ENCODE measurements around the gene F2RL2. TPM values are rescaled to one million over a fixed set of nuclear protein-coding genes. Genes with fewer than 3 reads are reported as not detected.

Gene F2RL2
- polyA plus RNA-seq, 1 donor: 5.4 TPM

DNA sequence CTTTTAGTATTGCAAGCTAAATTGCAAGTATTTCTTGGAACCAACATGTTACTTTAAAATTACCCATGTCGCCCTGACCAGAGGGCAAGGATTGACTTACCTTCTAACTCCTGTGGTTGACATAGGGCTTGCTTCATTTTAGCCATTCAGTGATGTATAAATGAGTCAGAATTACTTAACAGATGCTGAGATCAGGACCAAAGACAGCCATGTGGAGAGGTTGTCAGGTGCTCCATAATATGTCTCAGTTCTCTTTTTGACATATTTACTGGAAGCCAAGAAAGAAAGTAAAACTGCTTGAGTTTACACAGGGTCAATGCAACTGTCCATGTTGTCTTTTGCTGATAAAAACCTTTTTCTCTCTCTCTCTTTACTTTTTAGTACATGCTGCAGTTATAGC, 33.2 kb downstream of the F2RL2 start:
- DNase-seq: peak in 1 of 2 donors; percentile 17
- Histone ChIP-seq H3K27ac (ENCODE audit: low read length) (no peak overlapping the region), H3K4me3 (ENCODE audit: low read length) (no peak overlapping the region), H3K4me1 (ENCODE audit: control insufficient read depth, insufficient read depth, low read length) (no peaks in the 10 kb centered on the region), H3K27me3 (ENCODE audit: control insufficient read depth, insufficient read depth, low read length) (no peaks in the 10 kb centered on the region), H3K36me3 (ENCODE audit: control insufficient read depth, insufficient read depth, low read length) (no peaks in the 10 kb centered on the region), H3K9me3 (ENCODE audit: control insufficient read depth, low read depth, low read length) (no peaks in the 10 kb centered on the region)
- no CpG with 5 or more reads among the region's 1 CpG for WGBS (ENCODE audit: insufficient coverage, low lambda C conversion rate)

DNA sequence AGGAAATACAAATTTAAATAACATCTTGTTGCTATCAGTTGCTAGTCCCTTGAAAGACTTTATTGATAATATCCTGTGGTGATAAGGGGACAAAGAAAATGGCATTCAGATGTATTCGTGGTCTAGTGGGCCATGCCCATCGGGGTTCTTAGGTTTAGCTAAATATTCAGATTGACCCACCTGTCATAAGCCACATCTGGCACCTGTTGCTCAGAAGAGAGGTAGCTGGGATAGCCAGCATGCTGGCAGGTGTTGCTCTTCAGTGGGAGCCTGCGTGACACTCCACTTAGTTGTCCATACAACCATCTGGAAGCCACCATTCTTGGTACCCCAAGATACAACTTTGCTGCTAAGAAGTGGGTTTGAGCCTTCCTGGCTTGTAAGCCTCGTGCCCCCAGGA, 36.7 kb downstream of the F2RL2 start:
- Histone ChIP-seq H3K27ac (ENCODE audit: low read length) (no peak overlapping the region), H3K4me1 (ENCODE audit: control insufficient read depth, insufficient read depth, low read length) (peaks cover 12% of the 10 kb centered on the region), H3K9me3 (ENCODE audit: control insufficient read depth, low read depth, low read length) (no peaks in the 10 kb centered on the region), H3K4me3 (ENCODE audit: low read length) (no peak overlapping the region), H3K27me3 (ENCODE audit: control insufficient read depth, insufficient read depth, low read length) (no peaks in the 10 kb centered on the region), H3K36me3 (ENCODE audit: control insufficient read depth, insufficient read depth, low read length) (no peaks in the 10 kb centered on the region)
- DNase-seq: no peak
- no CpG with 5 or more reads among the region's 4 CpGs for WGBS (ENCODE audit: insufficient coverage, low lambda C conversion rate)

DNA sequence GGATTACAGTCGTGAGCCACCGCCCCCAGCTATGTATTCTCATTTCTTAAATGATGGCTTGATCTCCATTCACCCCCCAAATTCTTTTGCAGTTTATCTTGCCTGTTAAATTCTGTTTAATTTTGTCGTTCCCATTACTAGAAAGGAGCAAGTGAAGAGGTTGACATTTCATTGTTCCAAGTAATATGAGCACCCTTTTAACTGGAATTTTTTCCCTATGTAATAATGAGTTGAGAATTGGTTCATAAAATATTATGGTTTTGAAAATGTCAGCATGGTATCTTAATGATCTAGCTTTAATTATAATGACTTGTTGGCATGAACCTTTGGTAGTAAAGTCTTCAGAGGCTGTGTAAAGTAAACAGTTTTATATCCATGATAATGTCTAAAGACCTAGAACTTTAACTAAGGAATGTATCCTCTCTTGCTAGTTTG, 37.4 kb downstream of the F2RL2 start:
- Histone ChIP-seq H3K27ac (ENCODE audit: low read length) (no peak overlapping the region), H3K9me3 (ENCODE audit: control insufficient read depth, low read depth, low read length) (no peaks in the 10 kb centered on the region), H3K4me1 (ENCODE audit: control insufficient read depth, insufficient read depth, low read length) (peaks cover 18% of the 10 kb centered on the region), H3K36me3 (ENCODE audit: control insufficient read depth, insufficient read depth, low read length) (no peaks in the 10 kb centered on the region), H3K4me3 (ENCODE audit: low read length) (no peak overlapping the region), H3K27me3 (ENCODE audit: control insufficient read depth, insufficient read depth, low read length) (no peaks in the 10 kb centered on the region)
- no CpG with 5 or more reads among the region's 3 CpGs for WGBS (ENCODE audit: insufficient coverage, low lambda C conversion rate)
- no peak for DNase-seq

DNA sequence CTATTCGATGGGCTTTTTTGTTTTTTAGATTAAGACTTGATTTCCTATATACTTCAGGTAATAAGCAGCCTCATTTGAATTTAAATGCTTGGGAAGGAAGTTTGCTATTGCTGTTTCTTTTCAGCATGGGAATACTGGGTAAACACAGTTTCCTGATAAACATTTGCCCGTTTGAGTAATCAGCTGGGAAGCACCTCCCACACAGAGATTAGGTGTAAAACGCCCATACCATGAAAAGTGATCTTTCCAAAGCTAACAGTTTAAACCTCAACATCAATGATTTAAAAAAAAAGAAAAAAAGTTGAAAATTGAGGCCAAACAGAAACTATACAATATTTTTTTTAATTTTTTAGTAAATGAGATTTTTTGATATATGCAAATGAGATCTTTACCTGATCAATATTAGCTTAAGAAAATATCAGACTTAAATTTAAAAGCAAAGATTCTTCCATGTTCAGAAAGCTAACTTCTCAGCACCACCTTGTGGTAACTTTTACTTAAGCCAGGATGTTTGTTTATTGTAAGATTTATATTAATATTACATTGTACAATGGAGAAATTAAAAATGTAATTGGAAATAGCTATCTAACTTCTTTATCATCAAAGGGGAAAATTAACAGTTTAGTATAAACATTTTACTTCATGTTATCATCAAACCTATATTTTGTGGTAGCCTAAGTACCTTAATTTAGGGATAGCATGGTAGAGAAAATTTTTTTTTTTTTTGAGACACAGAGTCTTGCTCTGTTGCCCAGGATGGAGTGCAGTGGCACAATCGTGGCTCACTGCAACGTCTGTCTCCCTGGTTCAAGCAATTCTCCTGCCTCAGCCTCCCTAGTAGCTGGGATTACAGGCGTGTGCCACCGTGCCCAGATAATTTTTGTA, 39.8 kb downstream of the F2RL2 start:
- Histone ChIP-seq H3K27me3 (ENCODE audit: control insufficient read depth, insufficient read depth, low read length) (no peaks in the 10 kb centered on the region), H3K9me3 (ENCODE audit: control insufficient read depth, low read depth, low read length) (no peaks in the 10 kb centered on the region), H3K4me1 (ENCODE audit: control insufficient read depth, insufficient read depth, low read length) (peaks cover 21% of the 10 kb centered on the region), H3K27ac (ENCODE audit: low read length) (peak overlapping the region; percentile 53), H3K36me3 (ENCODE audit: control insufficient read depth, insufficient read depth, low read length) (no peaks in the 10 kb centered on the region), H3K4me3 (ENCODE audit: low read length) (no peak overlapping the region)
- no peak for DNase-seq
- 6% methylated on average over 2 of the region's 7 CpGs for WGBS (ENCODE audit: insufficient coverage, low lambda C conversion rate)

DNA sequence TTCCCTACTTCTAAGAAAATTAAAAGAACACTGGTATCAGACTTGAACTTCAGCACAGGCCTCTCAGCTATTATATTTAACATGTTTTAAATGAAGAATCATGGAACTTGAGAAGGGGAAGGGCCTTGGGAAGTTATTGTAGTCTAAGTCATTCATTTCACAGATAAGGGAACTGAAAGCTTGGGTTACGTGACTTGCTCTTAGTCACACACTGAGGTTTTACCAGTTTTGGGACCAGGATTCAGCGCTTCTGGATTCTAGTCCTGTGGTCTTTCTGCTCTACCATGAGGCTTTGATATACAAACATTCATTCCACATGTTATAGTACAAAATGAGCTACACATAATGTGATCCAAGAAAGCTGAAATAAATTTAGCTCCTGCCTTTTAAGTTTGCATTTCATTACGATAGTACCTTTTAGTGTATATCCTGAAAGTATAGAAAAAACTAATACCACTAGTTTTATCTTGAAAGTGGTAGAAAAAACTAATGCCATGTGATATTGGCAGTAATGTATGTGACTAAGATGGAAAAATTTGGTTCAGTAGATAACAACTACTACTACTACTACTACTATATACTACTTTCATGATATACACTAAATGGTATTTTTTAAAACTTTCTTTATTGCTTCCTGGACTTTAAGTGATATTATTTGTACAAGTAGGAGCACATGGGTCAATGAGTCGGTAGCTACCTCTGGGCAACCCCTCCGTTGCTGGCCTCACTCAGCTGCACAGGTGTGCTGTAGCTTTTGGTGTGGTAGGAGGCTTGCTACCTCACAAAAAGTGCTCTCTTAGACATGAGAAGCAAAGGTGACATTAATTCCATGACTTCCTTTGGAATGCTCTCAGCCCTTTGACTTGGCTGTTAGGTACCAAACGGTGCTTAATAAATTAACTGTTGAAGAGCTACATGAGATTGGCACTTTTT, 40.7 kb downstream of the F2RL2 start:
- H3K27ac ChIP-seq (ENCODE audit: low read length): peak overlapping the region; percentile 53
- WGBS (ENCODE audit: insufficient coverage, low lambda C conversion rate): 77% methylated on average over 1 of the region's 6 CpGs
- peaks cover 21% of the 10 kb centered on the region for H3K4me1 ChIP-seq (ENCODE audit: control insufficient read depth, insufficient read depth, low read length)
- H3K9me3 ChIP-seq (ENCODE audit: control insufficient read depth, low read depth, low read length): no peaks in the 10 kb centered on the region
- H3K36me3 ChIP-seq (ENCODE audit: control insufficient read depth, insufficient read depth, low read length): no peaks in the 10 kb centered on the region
- DNase-seq: peak; percentile 44 to 81
- H3K27me3 ChIP-seq (ENCODE audit: control insufficient read depth, insufficient read depth, low read length): no peaks in the 10 kb centered on the region
- no peak overlapping the region for H3K4me3 ChIP-seq (ENCODE audit: low read length)

DNA sequence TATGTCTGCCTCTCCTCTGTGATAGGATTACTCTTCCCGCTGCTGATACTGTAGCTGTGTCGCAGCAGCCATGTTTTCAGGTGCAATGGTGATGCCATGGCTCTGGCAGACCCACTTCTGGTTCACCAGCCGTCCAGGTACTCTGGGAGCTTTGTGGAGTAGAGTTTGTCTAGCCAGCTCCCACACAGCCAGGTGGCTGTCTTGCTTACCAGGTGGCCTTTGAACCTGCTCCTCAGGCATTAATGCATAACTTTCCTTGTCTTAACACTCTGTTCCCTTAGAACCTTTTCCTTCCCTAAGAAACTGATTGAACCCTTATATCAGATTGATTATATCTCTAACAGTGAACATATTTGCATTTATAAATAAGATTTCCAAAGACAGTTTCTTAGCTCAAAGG, 42.2 kb downstream of the F2RL2 start:
- Histone ChIP-seq H3K27ac (ENCODE audit: low read length) (no peak overlapping the region), H3K27me3 (ENCODE audit: control insufficient read depth, insufficient read depth, low read length) (no peaks in the 10 kb centered on the region), H3K9me3 (ENCODE audit: control insufficient read depth, low read depth, low read length) (no peaks in the 10 kb centered on the region), H3K4me3 (ENCODE audit: low read length) (no peak overlapping the region), H3K4me1 (ENCODE audit: control insufficient read depth, insufficient read depth, low read length) (peaks cover 21% of the 10 kb centered on the region), H3K36me3 (ENCODE audit: control insufficient read depth, insufficient read depth, low read length) (no peaks in the 10 kb centered on the region)
- peak in 1 of 2 donors; percentile 55 for DNase-seq
- no CpG with 5 or more reads among the region's 3 CpGs for WGBS (ENCODE audit: insufficient coverage, low lambda C conversion rate)

DNA sequence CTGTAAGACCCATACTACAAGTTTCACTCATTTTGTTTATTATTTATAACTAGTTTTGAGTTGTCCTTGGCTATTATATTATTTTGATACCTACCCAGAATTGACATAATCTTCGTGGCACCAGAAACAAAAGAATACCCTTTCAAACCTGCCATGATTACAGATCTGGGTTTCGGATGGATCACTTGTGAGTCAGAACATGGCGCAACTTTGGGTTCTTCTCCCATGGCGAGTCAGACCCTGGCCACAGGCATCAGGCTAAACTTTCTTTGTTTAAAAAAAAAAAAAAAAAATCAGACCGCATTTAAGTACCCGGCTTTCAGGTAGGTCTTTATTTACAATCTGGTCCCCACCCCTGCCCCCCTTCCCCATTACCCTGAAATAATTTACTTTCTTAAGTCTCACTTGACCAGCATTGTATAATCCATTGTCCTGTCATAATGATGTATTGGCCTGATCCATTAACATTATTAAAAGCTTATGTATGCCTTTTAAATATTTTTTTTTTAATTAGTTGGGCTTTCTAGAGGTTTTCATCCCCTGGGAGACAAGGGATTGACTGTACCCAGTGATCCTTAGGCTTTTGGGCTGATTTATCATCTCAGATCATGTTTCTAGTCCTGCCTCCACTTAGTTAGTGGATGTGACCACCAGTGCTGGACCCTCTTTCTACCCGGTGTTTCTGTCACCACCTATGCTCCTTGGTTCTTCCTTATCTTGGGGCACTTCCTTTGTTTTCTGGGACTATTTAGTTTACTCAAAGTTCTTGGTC, 43.9 kb downstream of the F2RL2 start:
- DNase-seq: no peak
- no peaks in the 10 kb centered on the region for H3K36me3 ChIP-seq (ENCODE audit: control insufficient read depth, insufficient read depth, low read length)
- WGBS (ENCODE audit: insufficient coverage, low lambda C conversion rate): no CpG with 5 or more reads among the region's 7 CpGs
- H3K4me3 ChIP-seq (ENCODE audit: low read length): no peak overlapping the region
- H3K27ac ChIP-seq (ENCODE audit: low read length): no peak overlapping the region
- peaks cover 21% of the 10 kb centered on the region for H3K4me1 ChIP-seq (ENCODE audit: control insufficient read depth, insufficient read depth, low read length)
- no peaks in the 10 kb centered on the region for H3K27me3 ChIP-seq (ENCODE audit: control insufficient read depth, insufficient read depth, low read length)
- H3K9me3 ChIP-seq (ENCODE audit: control insufficient read depth, low read depth, low read length): no peaks in the 10 kb centered on the region

DNA sequence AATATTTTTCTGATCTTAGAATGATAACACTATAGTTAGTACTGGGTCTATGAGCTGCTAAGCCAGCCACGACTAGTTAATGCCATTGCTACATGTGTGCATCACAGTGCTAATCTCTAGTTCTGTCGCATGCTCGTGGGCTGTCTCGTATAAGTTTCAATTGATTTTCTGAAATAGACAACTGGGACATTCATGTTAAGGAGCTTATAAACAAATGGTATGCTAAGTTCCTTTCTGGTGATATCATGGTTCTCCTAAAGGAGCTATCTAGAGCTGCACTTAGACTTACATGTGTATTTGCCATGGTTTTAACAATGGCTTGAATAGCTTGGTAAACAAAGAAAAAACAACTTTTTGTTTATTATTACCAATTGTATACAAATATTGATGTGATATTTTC, 46.2 kb downstream of the F2RL2 start:
- H3K9me3 ChIP-seq (ENCODE audit: control insufficient read depth, low read depth, low read length): no peaks in the 10 kb centered on the region
- H3K4me3 ChIP-seq (ENCODE audit: low read length): no peak overlapping the region
- peaks cover 14% of the 10 kb centered on the region for H3K4me1 ChIP-seq (ENCODE audit: control insufficient read depth, insufficient read depth, low read length)
- WGBS (ENCODE audit: insufficient coverage, low lambda C conversion rate): 91% methylated on average over 4 of the region's 4 CpGs
- no peak for DNase-seq
- H3K36me3 ChIP-seq (ENCODE audit: control insufficient read depth, insufficient read depth, low read length): no peaks in the 10 kb centered on the region
- H3K27me3 ChIP-seq (ENCODE audit: control insufficient read depth, insufficient read depth, low read length): no peaks in the 10 kb centered on the region
- H3K27ac ChIP-seq (ENCODE audit: low read length): no peak overlapping the region

DNA sequence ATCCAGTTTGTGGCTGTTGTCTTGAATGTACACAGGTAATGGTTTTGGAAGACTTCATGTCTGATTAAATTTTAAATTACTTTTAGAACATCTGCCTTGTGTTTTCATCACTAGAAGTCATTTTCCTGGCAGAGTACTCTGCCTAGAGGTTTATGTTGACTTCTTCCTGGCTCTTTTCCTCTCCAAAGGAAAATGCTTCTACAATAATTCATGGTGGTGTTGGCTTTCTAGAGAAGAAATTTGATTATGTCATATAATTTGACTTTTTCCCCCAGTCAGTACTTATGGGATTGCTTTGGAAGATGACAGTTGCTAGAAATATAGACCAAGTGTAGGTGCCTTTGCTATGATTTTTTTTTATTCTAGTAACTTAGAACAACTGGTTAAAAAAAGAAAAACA, 46.8 kb downstream of the F2RL2 start:
- Histone ChIP-seq H3K4me1 (ENCODE audit: control insufficient read depth, insufficient read depth, low read length) (peaks cover 8% of the 10 kb centered on the region), H3K36me3 (ENCODE audit: control insufficient read depth, insufficient read depth, low read length) (no peaks in the 10 kb centered on the region), H3K27ac (ENCODE audit: low read length) (no peak overlapping the region), H3K9me3 (ENCODE audit: control insufficient read depth, low read depth, low read length) (no peaks in the 10 kb centered on the region), H3K27me3 (ENCODE audit: control insufficient read depth, insufficient read depth, low read length) (no peaks in the 10 kb centered on the region), H3K4me3 (ENCODE audit: low read length) (no peak overlapping the region)
- DNase-seq: no peak

DNA sequence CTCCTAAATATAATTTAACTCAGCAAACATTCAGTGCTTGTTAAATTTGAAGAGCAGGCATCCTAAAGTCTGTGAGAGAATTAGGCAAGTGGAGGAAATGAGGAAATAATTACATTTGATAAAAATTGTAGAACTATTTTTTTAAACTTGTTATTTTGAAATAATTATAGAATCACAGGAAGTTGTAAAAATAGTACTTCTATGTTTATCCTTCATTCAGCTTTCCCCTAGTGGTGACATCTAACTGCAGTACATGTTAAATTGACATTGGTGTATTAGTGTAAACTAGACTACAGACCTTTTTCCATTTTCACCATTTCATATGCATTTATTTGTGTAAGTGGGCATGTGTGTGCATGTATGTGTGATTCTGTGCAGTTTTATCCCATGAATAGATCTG, 51.6 kb downstream of the F2RL2 start:
- DNase-seq: no peak
- H3K4me1 ChIP-seq (ENCODE audit: control insufficient read depth, insufficient read depth, low read length): no peaks in the 10 kb centered on the region
- H3K4me3 ChIP-seq (ENCODE audit: low read length): no peak overlapping the region
- no peaks in the 10 kb centered on the region for H3K27me3 ChIP-seq (ENCODE audit: control insufficient read depth, insufficient read depth, low read length)
- H3K9me3 ChIP-seq (ENCODE audit: control insufficient read depth, low read depth, low read length): no peaks in the 10 kb centered on the region
- no peaks in the 10 kb centered on the region for H3K36me3 ChIP-seq (ENCODE audit: control insufficient read depth, insufficient read depth, low read length)
- H3K27ac ChIP-seq (ENCODE audit: low read length): no peak overlapping the region

Data from large intestine (tissue), 3 donors.